GM18870 (cell line): Measurements from ENCODE around the gene FAM81B.

ENCODE experiments used
- ATAC-seq: cut with Tn5 transposase; IDR thresholded peaks from one replicate; pipeline ENCODE4 v1.9.1; 2021; ENCODE audit warnings: moderate library complexity; ENCODE audit not compliant: unreplicated experiment

The FAM81B gene

GRCh38 chr5:95454536-95454935 lies 63.4 kb downstream of the FAM81B start:
- ATAC-seq = no peak

GRCh38 chr5:95460665-95461064 lies 69.5 kb downstream of the FAM81B start:
- ATAC-seq = no peak

- ATAC-seq = no peak
These were observed 80.3 kb downstream of the FAM81B start for GRCh38 chr5:95471487-95471886.

GRCh38 chr5:95471942-95472341 lies 80.8 kb downstream of the FAM81B start:
- no peak for ATAC-seq

- ATAC-seq = no peak
These were observed 93.3 kb downstream of the FAM81B start for GRCh38 chr5:95484421-95484820.

- ATAC-seq = no peak
These were observed 95.0 kb downstream of the FAM81B start for GRCh38 chr5:95486191-95486590.

- no peak for ATAC-seq
These were observed 96.7 kb downstream of the FAM81B start for GRCh38 chr5:95487880-95488279.
